MCF 10A (cell line): Measurements from ENCODE around the gene GAS1. TPM values are rescaled to one million over a fixed set of nuclear protein-coding genes. Genes with fewer than 3 reads are reported as not detected.

Experiments
- BruUV-seq: library from RNA; stranded (reverse); fragments of 400-500 nt; replicated peaks from 2 replicates; lab custom pipeline; 2021; lab: Mats Ljungman, UMichigan
- CTCF ChIA-PET: fragments of 300-600 bp; sonication (Branson Sonifier 250); formaldehyde crosslinking; extraction: SDS; loops from one replicate; lab custom pipeline; 2021; ENCODE audit warnings: antibody characterized with exemption, inconsistent platforms; lab: Yijun Ruan, JAX
- POLR2A ChIA-PET: fragments of 300-600, 350-650 bp; sonication (Branson Sonifier 250); formaldehyde crosslinking; extraction: SDS; loops from one replicate; lab custom pipeline; 2020; ENCODE audit warnings: antibody characterized with exemption, inconsistent platforms; lab: Yijun Ruan, JAX
- DNase-seq: peaks from one replicate; pipeline ENCODE4 v3.0.0-alpha.2; 2018; ENCODE audit not compliant: unreplicated experiment
- H3K27ac Mint-ChIP-seq: one replicate; pipeline ENCODE4 v1.8.0; 2022; ENCODE audit warnings: mild to moderate bottlenecking, low read depth, mixed read lengths; ENCODE audit not compliant: unreplicated experiment
- H3K27me3 Mint-ChIP-seq: one replicate; pipeline ENCODE4 v1.8.0; 2022; ENCODE audit warnings: mixed read lengths; ENCODE audit not compliant: insufficient read depth, unreplicated experiment
- H3K36me3 Mint-ChIP-seq: one replicate; pipeline ENCODE4 v1.8.0; 2022; ENCODE audit warnings: mild to moderate bottlenecking, moderate library complexity, mixed read lengths; ENCODE audit not compliant: insufficient read depth, unreplicated experiment
- H3K4me1 Mint-ChIP-seq: one replicate; pipeline ENCODE4 v1.8.0; 2022; ENCODE audit warnings: mixed read lengths; ENCODE audit not compliant: insufficient read depth, unreplicated experiment
- H3K4me3 Mint-ChIP-seq: one replicate; pipeline ENCODE4 v1.8.0; 2022; ENCODE audit warnings: mild to moderate bottlenecking, moderate library complexity, mixed read lengths; ENCODE audit not compliant: unreplicated experiment
- H3K9me3 Mint-ChIP-seq: one replicate; pipeline ENCODE4 v1.8.0; 2022; ENCODE audit warnings: mixed read lengths; ENCODE audit not compliant: unreplicated experiment
- CTCF ChIP-seq: fragments of 200-600 bp; IDR thresholded peaks from one replicate; pipeline ENCODE4 v1.8.0; 2022; ENCODE audit warnings: antibody characterized with exemption, mild to moderate bottlenecking; ENCODE audit not compliant: unreplicated experiment
- intact Hi-C: fragments of 100-400 bp; cut with micrococcal nuclease; formaldehyde crosslinking; loops from 2 replicates; pipeline ENCODE4 v1.14.1; 2022
- total RNA-seq: library from RNA; stranded (reverse); gene quantifications from 2 replicates; pipeline ENCODE4 v1.2.3, GENCODE V29; 2022

GAS1 gene
- total RNA-seq, 1 experiment from 2014 or later, result 11.4 TPM

GRCh38 chr9:86926145-86926544, 21.2 kb downstream of the GAS1 start:
- DNase-seq, result no peak
- no peaks in the 10 kb centered on the region for H3K27me3 Mint-ChIP-seq
- H3K9me3 Mint-ChIP-seq, result no peaks in the 10 kb centered on the region
- H3K4me1 Mint-ChIP-seq, result no peaks in the 10 kb centered on the region
- no peak overlapping the region for H3K4me3 Mint-ChIP-seq
- no peaks in the 10 kb centered on the region for H3K36me3 Mint-ChIP-seq
- no TSS peak for BruUV-seq
- intact Hi-C loops, result no loop called here
- ChIA-PET CTCF (interaction anchor here (0.6 kb wide), 1 partner anchor 94 kb away, joined by 7 read pairs; no protein-coding TSS in a partner anchor), POLR2A (no interaction called here)
- no peak for TF ChIP-seq CTCF
- no peak overlapping the region for H3K27ac Mint-ChIP-seq

GRCh38 chr9:86925686-86926085, 21.6 kb downstream of the GAS1 start:
- no peak for DNase-seq

GRCh38 chr9:86924206-86924605, 23.1 kb downstream of the GAS1 start:
- Mint-ChIP-seq H3K9me3 (no peaks in the 10 kb centered on the region), H3K36me3 (no peaks in the 10 kb centered on the region), H3K27ac (no peak overlapping the region), H3K27me3 (no peaks in the 10 kb centered on the region), H3K4me1 (no peaks in the 10 kb centered on the region), H3K4me3 (no peak overlapping the region)
- ChIA-PET POLR2A (no interaction called here), CTCF (interaction anchor here (1.1 to 1.2 kb wide), 2 partner anchors 14 to 413 kb away, joined by 3 read pairs; no protein-coding TSS in a partner anchor)
- DNase-seq, result no peak
- TF ChIP-seq CTCF, result no peak
- intact Hi-C loops, result no loop called here
- BruUV-seq, result no TSS peak

More at GRCh38 chr9:86925686-86926085, 21.6 kb downstream of the GAS1 start:
- CTCF ChIA-PET, result interaction anchor here (0.6 kb wide), 1 partner anchor 94 kb away, joined by 7 read pairs; no protein-coding TSS in a partner anchor
- TF ChIP-seq CTCF, result no peak
- intact Hi-C loops, result no loop called here
- Mint-ChIP-seq H3K9me3 (no peaks in the 10 kb centered on the region), H3K4me3 (no peak overlapping the region), H3K27me3 (no peaks in the 10 kb centered on the region), H3K4me1 (no peaks in the 10 kb centered on the region), H3K36me3 (no peaks in the 10 kb centered on the region), H3K27ac (no peak overlapping the region)
- no TSS peak for BruUV-seq
- POLR2A ChIA-PET, result no interaction called here

- POLR2A ChIA-PET, result interaction anchor here (0.7 kb wide), 1 partner anchor 25 kb away, joined by 3 read pairs; no protein-coding TSS in a partner anchor
- intact Hi-C loops, result no loop called here
- no peak overlapping the region for H3K27ac Mint-ChIP-seq
- CTCF ChIA-PET, result interaction anchor here (0.6 kb wide), 1 partner anchor 211 kb away, joined by 3 read pairs; no protein-coding TSS in a partner anchor
- no peak for DNase-seq
- H3K4me3 Mint-ChIP-seq, result no peak overlapping the region
- BruUV-seq, result no TSS peak
- H3K36me3 Mint-ChIP-seq, result no peaks in the 10 kb centered on the region
- no peaks in the 10 kb centered on the region for H3K27me3 Mint-ChIP-seq
- H3K9me3 Mint-ChIP-seq, result peaks cover 7% of the 10 kb centered on the region
- peaks cover 11% of the 10 kb centered on the region for H3K4me1 Mint-ChIP-seq
- no peak for TF ChIP-seq CTCF
Observed at GRCh38 chr9:86921151-86921923, 26.0 kb downstream of the GAS1 start.
